Stimulated activated naive CD8-positive, alpha-beta T cell treated with anti-CD3 and anti-CD28 coated beads, Interleukin-15, Interleukin-2, amounts not matched to agents 100 ng/mL and 50 ng/mL, for 24 hours (primary cell): ENCODE data around the gene ATF1.
"Not testable (repeated sequence)": the region's sequence is repeated elsewhere in the genome, so short reads cannot be mapped to it uniquely, and the experiment has no call there.

Source experiments
- H3K27ac Mint-ChIP-seq: one replicate; pipeline ENCODE4 v1.8.0; 2021; ENCODE audit warnings: mild to moderate bottlenecking, mixed read lengths
- H3K27me3 Mint-ChIP-seq: one replicate; pipeline ENCODE4 v1.8.0; 2021; ENCODE audit warnings: mixed read lengths
- H3K36me3 Mint-ChIP-seq: one replicate; pipeline ENCODE4 v1.8.0; 2021; ENCODE audit warnings: low read depth, mixed read lengths
- H3K4me1 Mint-ChIP-seq: one replicate; pipeline ENCODE4 v1.8.0; 2021; ENCODE audit warnings: low read depth, mixed read lengths
- H3K4me3 Mint-ChIP-seq: one replicate; pipeline ENCODE4 v1.8.0; 2021; ENCODE audit warnings: mild to moderate bottlenecking, mixed read lengths
- H3K9me3 Mint-ChIP-seq: one replicate; pipeline ENCODE4 v1.8.0; 2021; ENCODE audit warnings: mixed read lengths

ATF1 gene

GRCh38 chr12:50848963-50849362, 85.1 kb downstream of the ATF1 start:
- Mint-ChIP-seq H3K4me3 (no peak overlapping the region), H3K4me1 (no peaks in the 10 kb centered on the region), H3K9me3 (no peaks in the 10 kb centered on the region), H3K27ac (no peak overlapping the region), H3K36me3 (no peaks in the 10 kb centered on the region), H3K27me3 (peaks cover 12% of the 10 kb centered on the region)

- not testable (repeated sequence) for H3K27ac Mint-ChIP-seq, H3K4me3 Mint-ChIP-seq, H3K4me1 Mint-ChIP-seq, H3K36me3 Mint-ChIP-seq, H3K9me3 Mint-ChIP-seq
- peaks cover 12% of the 10 kb centered on the region for H3K27me3 Mint-ChIP-seq
These were observed 91.3 kb downstream of the ATF1 start for GRCh38 chr12:50855218-50855617.

DNA sequence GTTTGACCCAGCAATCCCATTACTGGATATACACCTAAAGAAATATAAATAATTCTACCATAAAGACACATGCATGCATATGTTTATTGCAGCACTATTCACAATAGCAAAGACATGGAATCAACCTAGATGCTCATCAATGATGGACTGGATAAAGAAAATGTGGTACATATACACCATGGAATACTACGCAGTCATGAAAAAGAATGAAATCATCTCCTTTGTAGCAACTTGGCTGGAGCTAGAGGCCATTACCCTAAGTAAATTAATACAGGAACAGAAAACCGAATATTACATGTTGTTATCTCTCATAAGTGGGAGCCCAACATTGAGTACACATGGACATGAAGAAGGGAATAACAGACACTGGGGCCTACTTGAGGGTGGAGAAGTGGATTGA, 91.8 kb downstream of the ATF1 start:
- H3K27ac Mint-ChIP-seq, H3K4me3 Mint-ChIP-seq, H3K36me3 Mint-ChIP-seq, H3K4me1 Mint-ChIP-seq, H3K9me3 Mint-ChIP-seq: not testable (repeated sequence)
- peaks cover 11% of the 10 kb centered on the region for H3K27me3 Mint-ChIP-seq

DNA sequence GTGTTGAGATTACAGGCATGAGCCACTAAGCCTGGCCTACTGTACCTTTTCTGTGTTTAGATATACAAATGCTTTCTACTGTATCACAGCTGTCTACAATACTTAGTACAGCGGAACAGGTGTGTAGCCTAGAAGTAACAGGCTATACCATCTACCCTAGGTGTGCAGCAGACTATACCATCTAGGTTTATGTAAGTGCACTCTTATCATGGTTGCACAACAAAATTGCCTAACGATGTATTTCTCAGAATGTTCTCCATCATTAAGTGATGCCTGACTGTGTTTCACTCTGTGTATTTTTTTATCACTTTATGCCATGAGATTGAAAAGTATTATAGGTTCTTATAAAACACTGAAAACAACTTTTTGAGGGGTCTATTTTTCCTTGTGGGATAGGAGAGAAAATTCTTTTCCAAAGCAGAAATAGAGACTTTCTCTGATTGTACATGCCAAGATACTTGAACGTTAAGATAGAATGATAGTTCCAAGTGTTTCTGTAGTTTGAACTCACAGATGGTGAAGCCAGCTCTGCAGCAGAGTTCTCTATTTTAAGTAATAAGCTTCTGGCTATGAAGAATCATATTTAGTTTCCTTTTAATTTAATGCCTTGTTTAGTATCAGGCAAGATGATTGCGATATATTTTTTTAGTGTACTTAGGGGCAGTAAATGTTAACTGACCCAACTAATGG, 95.9 kb downstream of the ATF1 start:
- H3K27me3 Mint-ChIP-seq, result no peaks in the 10 kb centered on the region
- H3K4me1 Mint-ChIP-seq, result no peaks in the 10 kb centered on the region
- H3K36me3 Mint-ChIP-seq, result no peaks in the 10 kb centered on the region
- H3K9me3 Mint-ChIP-seq, result no peaks in the 10 kb centered on the region
- no peak overlapping the region for H3K4me3 Mint-ChIP-seq
- H3K27ac Mint-ChIP-seq, result no peak overlapping the region

- Mint-ChIP-seq H3K36me3 (peaks cover 4% of the 10 kb centered on the region), H3K27me3 (no peaks in the 10 kb centered on the region), H3K4me3 (no peak overlapping the region), H3K27ac (no peak overlapping the region), H3K9me3 (peaks cover 9% of the 10 kb centered on the region), H3K4me1 (peaks cover 4% of the 10 kb centered on the region)
These were observed 98.4 kb downstream of the ATF1 start for GRCh38 chr12:50862316-50862715.

DNA sequence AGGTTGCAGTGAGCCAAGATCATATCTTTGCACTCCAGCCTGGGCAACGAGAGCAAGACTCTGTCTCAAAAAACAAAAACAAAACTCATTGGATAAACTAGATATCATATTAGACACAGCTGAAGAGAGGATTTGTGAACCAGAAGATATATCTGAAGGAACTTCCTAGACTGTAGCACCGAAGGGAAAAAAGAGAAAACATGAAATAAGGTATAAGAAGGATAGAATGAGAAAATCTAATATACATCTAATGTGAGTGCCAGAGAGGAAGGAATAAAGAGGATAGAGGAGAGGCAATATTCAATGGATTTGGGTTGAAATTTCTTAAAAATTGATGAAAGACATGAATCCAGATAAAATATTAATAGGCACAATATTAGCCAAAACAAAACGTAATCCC, 101.4 kb downstream of the ATF1 start:
- Mint-ChIP-seq H3K27ac (peak overlapping the region; percentile 15), H3K9me3 (peaks cover 13% of the 10 kb centered on the region), H3K4me3 (no peak overlapping the region), H3K4me1 (peaks cover 11% of the 10 kb centered on the region), H3K27me3 (no peaks in the 10 kb centered on the region), H3K36me3 (peaks cover 4% of the 10 kb centered on the region)

- not testable (repeated sequence) for H3K4me3 Mint-ChIP-seq, H3K36me3 Mint-ChIP-seq, H3K27me3 Mint-ChIP-seq
- H3K27ac Mint-ChIP-seq, result peak overlapping the region; percentile 6
- peaks cover 11% of the 10 kb centered on the region for H3K4me1 Mint-ChIP-seq
- peaks cover 13% of the 10 kb centered on the region for H3K9me3 Mint-ChIP-seq
These were observed 105.0 kb downstream of the ATF1 start for GRCh38 chr12:50868881-50869280.
